ENCODE data around the gene PCBP3. TPM values are rescaled to one million over a fixed set of nuclear protein-coding genes. Genes with fewer than 3 reads are reported as not detected.
A peak's percentile ranks its signal among the peaks of the same experiment; 100 is the strongest.
"Not testable (repeated sequence)": the region's sequence is repeated elsewhere in the genome, so short reads cannot be mapped to it uniquely, and the experiment has no call there.

PCBP3 gene
- total RNA-seq, 1 experiment from 2014 or later, result 0.23 TPM

DNA sequence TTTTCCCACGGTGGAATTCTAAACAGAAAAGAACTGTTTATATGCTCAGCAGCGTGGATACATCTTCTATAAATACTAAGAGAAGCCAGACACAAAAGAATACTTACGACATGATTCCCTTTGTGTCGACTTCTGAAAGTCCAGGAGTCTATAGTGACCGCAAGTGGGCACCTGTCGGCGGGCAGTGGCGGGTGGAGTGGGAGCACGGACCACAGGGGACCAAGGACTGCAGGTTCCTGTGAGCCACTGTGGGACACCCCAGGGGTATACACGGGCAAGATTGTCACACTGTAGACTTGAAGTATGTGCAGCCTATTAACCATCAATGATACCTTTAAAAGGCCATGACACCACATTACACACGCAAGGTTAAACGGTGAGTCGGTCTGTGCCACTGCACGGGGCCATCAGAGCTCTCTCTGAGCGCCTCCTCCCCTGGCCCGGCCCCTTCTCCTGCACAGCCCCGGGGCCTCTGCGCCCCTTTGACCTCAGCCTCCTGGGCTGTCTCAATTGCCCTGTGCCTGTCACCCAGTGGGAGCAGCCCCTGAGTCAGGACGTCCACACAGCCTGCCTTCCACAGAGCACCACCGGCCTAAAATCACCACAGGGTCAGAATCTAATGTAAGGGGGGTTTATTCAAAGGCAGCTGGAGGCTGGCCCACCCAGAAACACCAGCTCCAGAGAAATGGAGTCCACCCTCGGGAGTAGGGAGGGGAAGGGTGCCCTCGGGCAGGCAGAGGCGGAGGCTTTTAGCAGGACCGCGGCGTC is 248.0 kb downstream of the PCBP3 start:
- no peak for DNase-seq
- Histone ChIP-seq H3K4me3 (no peak overlapping the region), H3K9me3 (no peaks in the 10 kb centered on the region), H3K27me3 (peaks cover 3% of the 10 kb centered on the region; the same call in 1 of the 2 replicates), H3K36me3 (no peaks in the 10 kb centered on the region)

GRCh38 chr21:45892156-45892915 is 248.8 kb downstream of the PCBP3 start:
- H3K4me3 ChIP-seq, result no peak overlapping the region
- H3K27me3 ChIP-seq, result peaks cover 3% of the 10 kb centered on the region; the same call in 1 of the 2 replicates
- DNase-seq, result no peak
- no peaks in the 10 kb centered on the region for H3K36me3 ChIP-seq
- H3K9me3 ChIP-seq, result no peaks in the 10 kb centered on the region

DNA sequence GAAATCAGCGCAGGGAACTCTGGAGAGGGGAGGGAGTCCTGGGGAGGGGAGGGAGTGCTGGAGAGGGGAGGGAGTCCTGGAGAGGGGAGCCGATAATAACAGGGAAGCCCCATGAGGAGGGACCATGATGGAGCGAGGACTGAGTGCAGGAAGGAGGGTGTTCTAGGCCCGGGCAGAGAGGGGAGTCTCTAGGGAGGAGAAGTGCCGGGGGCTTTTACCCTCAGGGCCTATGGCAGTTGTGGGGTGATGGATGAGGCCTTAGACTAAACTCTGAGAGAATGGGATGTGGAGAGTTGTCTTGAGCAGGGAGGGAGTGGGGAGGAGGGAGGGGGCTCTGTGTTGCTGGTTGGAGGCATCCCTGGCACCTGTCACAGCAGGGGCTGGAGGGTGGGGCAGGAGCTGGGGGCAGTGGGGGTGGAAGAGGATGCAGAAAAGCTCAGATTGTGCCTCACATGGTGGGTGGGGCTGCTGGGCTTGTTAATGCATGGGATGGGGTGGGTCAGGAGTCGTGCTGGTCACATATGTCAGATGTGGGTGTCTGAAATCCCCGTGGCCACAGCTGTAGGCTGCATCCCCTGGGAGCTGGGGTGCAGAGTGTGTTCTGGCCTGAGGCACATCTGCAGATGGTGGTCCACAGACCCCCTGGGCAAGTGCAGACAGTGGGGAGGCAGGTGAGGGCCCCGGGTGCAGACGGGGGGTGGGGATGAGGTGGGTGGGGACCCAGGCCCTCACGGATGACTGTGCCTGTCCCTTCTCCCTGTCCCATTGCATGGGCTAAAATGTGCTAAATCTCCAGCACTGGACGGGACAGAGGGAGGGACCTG is 249.6 kb downstream of the PCBP3 start:
- DNase-seq, result no peak
- H3K36me3 ChIP-seq, result no peaks in the 10 kb centered on the region
- peaks cover 3% of the 10 kb centered on the region; the same call in 1 of the 2 replicates for H3K27me3 ChIP-seq
- H3K4me3 ChIP-seq, result no peak overlapping the region
- no peaks in the 10 kb centered on the region for H3K9me3 ChIP-seq

DNA sequence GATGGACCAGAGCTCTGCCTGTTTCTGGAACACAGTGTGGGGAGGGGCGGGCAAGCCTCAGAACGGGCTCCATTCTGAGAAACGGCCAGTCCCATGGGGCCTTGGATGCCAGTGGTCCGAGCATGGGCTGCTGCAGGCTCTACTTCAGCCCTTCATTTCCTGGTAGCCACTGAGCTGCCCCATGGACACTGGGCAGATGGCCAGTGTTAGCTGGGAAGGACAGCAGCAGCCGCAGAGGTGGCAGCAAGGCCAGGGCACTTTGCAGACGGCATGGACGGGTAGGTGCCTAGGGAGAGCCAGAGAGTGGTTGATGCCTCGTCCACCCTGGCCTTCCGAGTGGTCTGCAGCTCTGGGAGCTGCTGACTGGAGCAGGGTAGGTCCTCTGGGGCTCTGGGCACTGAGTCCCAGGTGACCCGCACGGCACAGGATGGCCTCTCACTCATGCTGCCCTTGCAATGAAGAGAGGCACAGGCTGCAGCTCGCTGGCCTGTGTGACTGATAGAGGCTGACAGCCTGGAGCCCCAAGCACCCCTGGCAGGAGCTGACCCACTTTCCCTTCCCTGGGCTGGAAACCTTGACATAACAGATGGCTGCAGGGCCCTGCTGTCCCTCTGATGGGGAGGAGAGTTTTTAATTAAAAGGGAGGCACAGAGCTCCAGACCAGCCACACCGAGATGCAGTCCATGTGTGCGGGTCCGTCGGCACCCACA is 250.4 kb downstream of the PCBP3 start:
- Histone ChIP-seq H3K27me3 (peaks cover 3% of the 10 kb centered on the region; the same call in 1 of the 2 replicates), H3K36me3 (no peaks in the 10 kb centered on the region), H3K4me3 (no peak overlapping the region), H3K9me3 (no peaks in the 10 kb centered on the region)
- DNase-seq, result no peak

GRCh38 chr21:45894450-45894825 is 250.9 kb downstream of the PCBP3 start:
- Histone ChIP-seq H3K4me3 (no peak overlapping the region), H3K36me3 (no peaks in the 10 kb centered on the region), H3K27me3 (peaks cover 3% of the 10 kb centered on the region; the same call in 1 of the 2 replicates), H3K9me3 (no peaks in the 10 kb centered on the region)
- DNase-seq, result peak; percentile 70

GRCh38 chr21:45894906-45895777 is 251.6 kb downstream of the PCBP3 start:
- no peak for DNase-seq
- Histone ChIP-seq H3K27me3 (peaks cover 3% of the 10 kb centered on the region; the same call in 1 of the 2 replicates), H3K36me3 (no peaks in the 10 kb centered on the region), H3K9me3 (no peaks in the 10 kb centered on the region), H3K4me3 (no peak overlapping the region)

- H3K4me3 ChIP-seq, result no peak overlapping the region
- peaks cover 3% of the 10 kb centered on the region; the same call in 1 of the 2 replicates for H3K27me3 ChIP-seq
- no peaks in the 10 kb centered on the region for H3K9me3 ChIP-seq
- H3K36me3 ChIP-seq, result no peaks in the 10 kb centered on the region
- DNase-seq, result no peak
Measured at GRCh38 chr21:45895778-45896370, 252.3 kb downstream of the PCBP3 start.

GRCh38 chr21:45896431-45896830 is 252.9 kb downstream of the PCBP3 start:
- not testable (repeated sequence) for H3K36me3 ChIP-seq, H3K4me3 ChIP-seq, DNase-seq, H3K27me3 ChIP-seq, H3K9me3 ChIP-seq

- Histone ChIP-seq H3K36me3 (no peaks in the 10 kb centered on the region), H3K27me3 (no peaks in the 10 kb centered on the region), H3K4me3 (no peak overlapping the region), H3K9me3 (no peaks in the 10 kb centered on the region)
- DNase-seq, result no peak
Measured at GRCh38 chr21:45897191-45898027, 253.9 kb downstream of the PCBP3 start.

GRCh38 chr21:45898028-45898350 is 254.5 kb downstream of the PCBP3 start:
- no peaks in the 10 kb centered on the region for H3K27me3 ChIP-seq
- no peak overlapping the region for H3K4me3 ChIP-seq
- DNase-seq, result no peak

DNA sequence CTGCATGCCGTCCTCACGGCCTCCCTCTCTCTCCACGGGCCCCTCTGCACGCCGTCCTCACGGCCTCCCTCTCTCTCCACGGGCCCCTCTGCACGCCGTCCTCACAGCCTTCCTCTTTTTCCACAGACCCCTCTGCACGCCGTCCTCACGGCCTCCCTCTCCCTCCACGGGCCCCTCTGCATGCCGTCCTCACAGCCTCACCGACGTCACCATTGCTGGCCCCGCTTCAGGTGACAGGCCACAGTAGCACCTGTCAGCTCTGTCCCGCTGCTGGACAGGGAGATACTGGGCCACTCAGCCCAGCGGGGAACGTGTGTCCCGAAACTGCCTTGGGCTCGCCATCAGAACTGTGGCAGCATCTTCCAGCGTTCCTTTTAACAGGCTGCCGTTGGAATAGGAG is 255.3 kb downstream of the PCBP3 start:
- H3K4me3 ChIP-seq, result no peak overlapping the region
- H3K27me3 ChIP-seq, result no peaks in the 10 kb centered on the region
- H3K36me3 ChIP-seq, result no peaks in the 10 kb centered on the region
- DNase-seq, result no peak
- no peaks in the 10 kb centered on the region for H3K9me3 ChIP-seq

More at GRCh38 chr21:45898028-45898350, 254.5 kb downstream of the PCBP3 start:
- Histone ChIP-seq H3K9me3 (no peaks in the 10 kb centered on the region), H3K36me3 (no peaks in the 10 kb centered on the region)

DNA sequence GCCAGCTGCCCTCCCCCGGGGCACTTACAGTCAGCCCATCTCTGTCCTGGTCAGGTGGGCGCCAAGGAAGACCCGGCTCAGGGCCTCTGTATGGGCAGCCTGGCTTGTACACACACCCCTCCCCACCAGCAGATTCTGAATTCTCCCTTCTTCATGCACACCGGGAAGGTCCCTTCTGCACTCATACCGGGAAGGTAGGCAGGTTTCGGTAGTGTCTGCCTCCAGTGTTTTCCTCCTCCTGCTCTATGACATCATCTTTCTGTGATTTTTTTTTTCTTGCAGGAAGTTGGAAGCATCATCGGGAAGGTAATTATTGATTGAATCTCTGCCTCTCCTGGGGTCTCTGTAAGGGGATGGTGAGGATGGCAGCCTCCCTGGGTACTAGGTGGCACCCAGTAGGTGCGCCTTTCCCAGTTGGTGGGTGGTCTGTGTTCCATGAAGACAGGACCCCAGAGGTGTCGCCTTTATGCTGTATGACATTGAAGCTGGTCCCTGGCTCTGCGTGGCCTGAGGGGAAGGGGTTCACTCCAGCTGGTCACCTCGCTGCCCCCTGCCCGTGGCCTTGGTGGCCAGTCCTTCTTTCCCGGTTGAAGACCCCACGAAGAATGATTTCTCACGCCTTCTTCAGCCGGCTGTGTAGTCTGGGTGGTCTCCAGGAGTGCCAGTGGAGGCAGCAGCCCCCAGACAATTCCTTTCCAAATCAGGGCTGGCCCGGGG is 255.9 kb downstream of the PCBP3 start:
- Histone ChIP-seq H3K27me3 (no peaks in the 10 kb centered on the region), H3K4me3 (no peak overlapping the region), H3K36me3 (no peaks in the 10 kb centered on the region), H3K9me3 (no peaks in the 10 kb centered on the region)
- DNase-seq, result no peak

DNA sequence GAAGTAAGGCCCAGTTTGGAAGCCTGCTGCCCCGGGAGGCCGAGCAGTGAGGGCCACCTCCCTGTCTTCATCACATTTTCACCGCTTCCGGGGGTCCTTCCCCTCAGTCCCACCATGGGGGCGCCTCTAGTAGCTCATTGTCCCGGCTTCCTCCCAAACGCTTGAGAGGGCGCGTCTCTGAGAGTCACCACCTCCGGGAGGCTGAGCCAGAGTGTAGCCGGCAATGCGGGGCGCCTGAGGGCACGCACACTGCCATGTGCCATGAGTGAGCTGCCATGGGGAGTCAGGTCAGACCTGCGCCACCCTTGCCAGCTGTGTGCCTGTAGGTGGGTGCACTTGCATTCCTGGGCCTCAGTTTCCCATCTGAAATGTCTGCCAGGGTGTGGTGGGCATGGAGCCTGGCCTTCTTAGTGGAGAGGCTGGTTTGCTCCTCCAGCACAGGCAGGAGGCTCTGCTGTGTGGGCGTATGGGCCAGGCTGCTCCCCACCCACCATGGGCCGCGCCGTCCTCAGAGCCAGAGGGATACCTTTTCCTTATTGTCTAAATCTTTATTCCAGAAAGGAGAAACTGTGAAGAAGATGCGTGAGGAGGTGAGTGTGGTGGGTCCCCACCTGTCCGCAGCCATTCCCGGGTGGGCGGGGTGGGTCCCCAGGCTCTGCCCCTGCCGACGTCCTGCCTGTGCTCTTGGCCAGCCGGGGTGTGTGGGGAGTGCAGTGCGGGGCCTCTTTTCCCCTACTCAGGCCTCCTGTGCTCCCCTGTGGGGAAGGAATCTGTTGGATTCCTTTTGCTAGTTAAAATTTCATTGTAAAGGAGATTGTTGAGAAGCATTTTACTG is 256.7 kb downstream of the PCBP3 start:
- no peaks in the 10 kb centered on the region for H3K9me3 ChIP-seq
- no peak for DNase-seq
- H3K36me3 ChIP-seq, result no peaks in the 10 kb centered on the region
- H3K27me3 ChIP-seq, result no peaks in the 10 kb centered on the region
- H3K4me3 ChIP-seq, result no peak overlapping the region
